CD4-positive, alpha-beta T cell (primary cell): ENCODE data around the gene FA2H. TPM values are rescaled to one million over a fixed set of nuclear protein-coding genes. Genes with fewer than 3 reads are reported as not detected.

Experiments used
- ATAC-seq: fragments of 200-7000 bp; cut with Tn5 transposase; one replicate; pipeline ENCODE4 v1.10.0; 2022; ENCODE audit warnings: mild to moderate bottlenecking; ENCODE audit not compliant: poor library complexity
- CTCF ChIA-PET: fragments of 350-600 bp; sonication (Branson Sonifier 250); formaldehyde crosslinking; loops from one replicate; lab custom pipeline; 2021; ENCODE audit warnings: antibody characterized with exemption, inconsistent platforms; lab: Charles Lee
- POLR2A ChIA-PET: fragments of 350-600 bp; sonication (Branson Sonifier 250); formaldehyde crosslinking; loops from one replicate; lab custom pipeline; 2021; ENCODE audit warnings: antibody characterized with exemption, inconsistent platforms; lab: Charles Lee
- DNase-seq, 14 experiments: peaks; one replicate each; pipeline ENCODE4 v3.0.0-alpha.2; 2013 to 2020; ENCODE audit warnings: mixed read lengths in 2 of 14
- H3K27ac ChIP-seq, 2 donors: one replicate each; pipeline versions ENCODE4 v1.5.1 to v1.7.0; 2013; ENCODE audit warnings: low read length in 2 of 2, low read depth in 1 of 2, mild to moderate bottlenecking in 1 of 2
- H3K27me3 ChIP-seq, 2 experiments: 1 replicate in 1 of 2; 2 replicates in 1 of 2; pipeline versions ENCODE4 v1.6.1 to v1.7.0; 2013; ENCODE audit warnings: low read length in 2 of 2, control low read depth in 1 of 2, mild to moderate bottlenecking in 1 of 2, moderate library complexity in 1 of 2; ENCODE audit not compliant: insufficient read depth in 2 of 2, control insufficient read depth in 1 of 2
- H3K36me3 ChIP-seq: one replicate; pipeline ENCODE4 v1.6.1; 2013; ENCODE audit warnings: low read length, control low read depth; ENCODE audit not compliant: insufficient read depth
- H3K4me1 ChIP-seq: one replicate; pipeline ENCODE4 v1.6.1; 2013; ENCODE audit warnings: low read length, control low read depth; ENCODE audit not compliant: insufficient read depth
- H3K4me3 ChIP-seq: one replicate; pipeline ENCODE4 v1.5.1; 2013; ENCODE audit warnings: mild to moderate bottlenecking, low read length, moderate library complexity
- H3K9me3 ChIP-seq, 2 experiments: 1 replicate in 1 of 2; 2 replicates in 1 of 2; pipeline versions ENCODE4 v1.6.1 to v1.7.0; 2013; ENCODE audit warnings: low read length in 2 of 2, mild to moderate bottlenecking in 2 of 2, control low read depth in 1 of 2, moderate library complexity in 1 of 2; ENCODE audit not compliant: control insufficient read depth in 1 of 2, insufficient read depth in 1 of 2
- H3K27ac Mint-ChIP-seq: one replicate; pipeline ENCODE4 v1.8.0; 2020; ENCODE audit warnings: mixed read lengths
- H3K27me3 Mint-ChIP-seq: one replicate; pipeline ENCODE4 v1.8.0; 2021; ENCODE audit warnings: mixed read lengths
- H3K36me3 Mint-ChIP-seq: one replicate; pipeline ENCODE4 v1.8.0; 2021; ENCODE audit warnings: low read depth, mixed read lengths
- H3K4me1 Mint-ChIP-seq: one replicate; pipeline ENCODE4 v1.8.0; 2021; ENCODE audit warnings: low read depth, mixed read lengths
- H3K4me3 Mint-ChIP-seq: one replicate; pipeline ENCODE4 v1.8.0; 2020; ENCODE audit warnings: mild to moderate bottlenecking, mixed read lengths
- H3K9me3 Mint-ChIP-seq: one replicate; pipeline ENCODE4 v1.8.0; 2020; ENCODE audit warnings: mixed read lengths
- CTCF ChIP-seq: fragments of 200-600 bp; IDR thresholded peaks from one replicate; pipeline ENCODE4 v1.8.0; 2022; ENCODE audit warnings: antibody characterized with exemption, mild to moderate bottlenecking
- intact Hi-C, 2 experiments: fragments of 100-400 bp; cut with DNase I in 1 of 2; cut with micrococcal nuclease in 1 of 2; formaldehyde crosslinking; loops; one replicate each; pipeline versions ENCODE4 v1.15.1 to v1.9.0; 2023 to 2025; cut with DNase I, micrococcal nuclease
- total RNA-seq, 174 experiments: library from RNA in 2 of 174; stranded (reverse) in 2 of 174; gene quantifications; one replicate each; pipeline ENCODE4 v1.2.3 and lab custom pipeline; 2021 to 2026

The FA2H gene
- total RNA-seq, 2 experiments from 2014 or later: not detected

GRCh38 chr16:74800216-74800871 lies 25.7 kb upstream of the FA2H start:
- TF ChIP-seq CTCF: no peak
- peaks cover 2% of the 10 kb centered on the region for H3K9me3 Mint-ChIP-seq
- H3K4me3 Mint-ChIP-seq: no peak overlapping the region
- Histone ChIP-seq H3K4me1 (no peaks in the 10 kb centered on the region), H3K9me3 (peaks cover 3 to 5% of the 10 kb centered on the region in 2 experiments), H3K36me3 (no peaks in the 10 kb centered on the region), H3K4me3 (no peak overlapping the region), H3K27me3 (peaks cover 4 to 9% of the 10 kb centered on the region in 2 experiments), H3K27ac (no peak overlapping the region)
- intact Hi-C loops: no loop called here
- POLR2A ChIA-PET: no interaction called here
- no peaks in the 10 kb centered on the region for H3K4me1 Mint-ChIP-seq
- H3K36me3 Mint-ChIP-seq: no peaks in the 10 kb centered on the region
- DNase-seq (no peak), ATAC-seq (no peak)
- peaks cover 22% of the 10 kb centered on the region for H3K27me3 Mint-ChIP-seq
- CTCF ChIA-PET: no interaction called here
- H3K27ac Mint-ChIP-seq: no peak overlapping the region

GRCh38 chr16:74797414-74797813 lies 22.8 kb upstream of the FA2H start:
- intact Hi-C loops: no loop called here
- CTCF ChIA-PET: no interaction called here
- Mint-ChIP-seq H3K4me1 (no peaks in the 10 kb centered on the region), H3K4me3 (no peak overlapping the region), H3K27ac (no peak overlapping the region), H3K36me3 (no peaks in the 10 kb centered on the region), H3K27me3 (peaks cover 35% of the 10 kb centered on the region), H3K9me3 (peaks cover 2% of the 10 kb centered on the region)
- Histone ChIP-seq H3K27ac (no peak overlapping the region), H3K36me3 (no peaks in the 10 kb centered on the region), H3K4me1 (no peaks in the 10 kb centered on the region), H3K9me3 (peaks cover 3 to 5% of the 10 kb centered on the region in 2 experiments), H3K27me3 (peaks cover 4 to 9% of the 10 kb centered on the region in 2 experiments), H3K4me3 (no peak overlapping the region)
- TF ChIP-seq CTCF: no peak
- no peak for ATAC-seq
- POLR2A ChIA-PET: no interaction called here
- DNase-seq: no peak

GRCh38 chr16:74795104-74795503 lies 20.5 kb upstream of the FA2H start:
- intact Hi-C loops: no loop called here
- no peak overlapping the region for H3K27ac Mint-ChIP-seq
- Histone ChIP-seq H3K27me3 (peaks cover 4 to 9% of the 10 kb centered on the region in 2 experiments), H3K9me3 (peaks cover 0 to 3% of the 10 kb centered on the region in 2 experiments), H3K36me3 (no peaks in the 10 kb centered on the region), H3K27ac (no peak overlapping the region), H3K4me3 (no peak overlapping the region), H3K4me1 (no peaks in the 10 kb centered on the region)
- no peak for DNase-seq
- H3K36me3 Mint-ChIP-seq: no peaks in the 10 kb centered on the region
- peaks cover 23% of the 10 kb centered on the region for H3K27me3 Mint-ChIP-seq
- ATAC-seq: no peak
- H3K9me3 Mint-ChIP-seq: no peaks in the 10 kb centered on the region
- H3K4me1 Mint-ChIP-seq: no peaks in the 10 kb centered on the region
- POLR2A ChIA-PET: no interaction called here
- no peak for TF ChIP-seq CTCF
- H3K4me3 Mint-ChIP-seq: no peak overlapping the region
- CTCF ChIA-PET: interaction anchor here (0.6 kb wide), 2 partner anchors 20 to 288 kb away, joined by 3 to 4 read pairs; no protein-coding TSS in a partner anchor
